GM12878 (cell line): ENCODE measurements around the gene CITED2.

ENCODE experiments used
- ASH2L ChIP-seq: fragments of 300-600, 200-600 bp; sonication (generic); IDR thresholded peaks from 2 replicates; pipeline ENCODE4 v1.6.1; 2017; ENCODE audit warnings: low read depth, mild to moderate bottlenecking, borderline replicate concordance
- CEBPB ChIP-seq, 2 experiments: fragments of 150-350 bp in 1 of 2; IDR thresholded peaks; 2 replicates each; pipeline ENCODE4 v1.6.1; 2012 to 2014; ENCODE audit warnings: low read depth in 2 of 2, low read length in 2 of 2, borderline replicate concordance in 1 of 2, inconsistent platforms in 1 of 2
- CHD1 ChIP-seq: IDR thresholded peaks from 2 replicates; pipeline ENCODE4 v1.6.1; 2012; ENCODE audit warnings: low read depth, low read length, improper control_type of control experiment
- CTCF ChIP-seq, 3 experiments: IDR thresholded peaks in 2 of 3; conservative IDR thresholded peaks in 1 of 3; 2 replicates each; pipeline ENCODE4 v1.5.1; 2011; ENCODE audit warnings: low read depth in 3 of 3, low read length in 3 of 3, mild to moderate bottlenecking in 3 of 3, control low read depth in 2 of 3, moderate library complexity in 2 of 3, inconsistent platforms in 1 of 3, mixed read lengths in 1 of 3; ENCODE audit not compliant: control insufficient read depth in 2 of 3, insufficient read depth in 1 of 3; ENCODE audit errors: extremely low read depth in 1 of 3
- EZH2 ChIP-seq: IDR thresholded peaks from 2 replicates; pipeline ENCODE4 v1.6.1; 2012; ENCODE audit warnings: low read depth, mild to moderate bottlenecking, control low read depth, inconsistent platforms, low read length, borderline replicate concordance; ENCODE audit not compliant: control insufficient read depth
- HDGF ChIP-seq: fragments of 450-650 bp; IDR thresholded peaks from 2 replicates; pipeline ENCODE4 v1.6.1; 2016; ENCODE audit warnings: antibody characterized with exemption
- JUND ChIP-seq: IDR thresholded peaks from 2 replicates; pipeline ENCODE4 v1.6.1; 2012; ENCODE audit warnings: low read depth, mild to moderate bottlenecking, low read length, improper control_type of control experiment, moderate library complexity
- MXI1 ChIP-seq: fragments of 150-350 bp; IDR thresholded peaks from 2 replicates; pipeline ENCODE4 v1.6.1; 2011; ENCODE audit warnings: low read depth, mild to moderate bottlenecking, inconsistent platforms, low read length, improper control_type of control experiment
- NFXL1 ChIP-seq: fragments of 450-650 bp; IDR thresholded peaks from 2 replicates; pipeline ENCODE4 v1.6.1; 2017; ENCODE audit warnings: antibody characterized with exemption, mild to moderate bottlenecking, borderline replicate concordance
- PBX3 ChIP-seq: IDR thresholded peaks from 2 replicates; pipeline ENCODE4 v1.6.1; 2011; ENCODE audit warnings: mild to moderate bottlenecking, low read depth, low read length, moderate library complexity; ENCODE audit not compliant: insufficient replicate concordance
- TBL1XR1 ChIP-seq: IDR thresholded peaks from 2 replicates; pipeline ENCODE4 v1.6.1; 2012; ENCODE audit warnings: low read depth, low read length, improper control_type of control experiment
- TCF12 ChIP-seq: IDR thresholded peaks from 2 replicates; pipeline ENCODE4 v1.6.1; 2011; ENCODE audit warnings: low read depth, mild to moderate bottlenecking, low read length

- TF ChIP-seq CTCF (IDR thresholded peaks at IDR 0.05 in 2 of 3, conservative IDR thresholded peaks at IDR 0.05 in 1 of 3; ENCODE audit: control insufficient read depth in 2 of 3, extremely low read depth in 1 of 3, insufficient read depth in 1 of 3, low read depth in 3 of 3, low read length in 3 of 3) (no peak), EZH2 (no peak), HDGF (no peak), CEBPB (IDR thresholded peaks at IDR 0.05; ENCODE audit: borderline replicate concordance in 1 of 2, low read depth in 2 of 2, low read length in 2 of 2) (no peak), TCF12 (no peak), ASH2L (no peak), JUND (no peak), TBL1XR1 (no peak), CHD1 (no peak), MXI1 (no peak), PBX3 (no peak), NFXL1 (no peak)
These were observed 3.8 kb upstream of the CITED2 start for GRCh38 chr6:139378226-139378625.
